Activated CD4-positive, alpha-beta T cell treated with anti-CD3 and anti-CD28 coated beads, Interleukin-2, amount 50 U/mL, for 16 hours (primary cell): ENCODE data around the gene TRIML2.
A peak's percentile ranks its signal among the peaks of the same experiment; 100 is the strongest.

Source experiments
- DNase-seq: peaks from one replicate; pipeline ENCODE4 v3.0.0-alpha.2; 2020

TRIML2 gene, protein sequence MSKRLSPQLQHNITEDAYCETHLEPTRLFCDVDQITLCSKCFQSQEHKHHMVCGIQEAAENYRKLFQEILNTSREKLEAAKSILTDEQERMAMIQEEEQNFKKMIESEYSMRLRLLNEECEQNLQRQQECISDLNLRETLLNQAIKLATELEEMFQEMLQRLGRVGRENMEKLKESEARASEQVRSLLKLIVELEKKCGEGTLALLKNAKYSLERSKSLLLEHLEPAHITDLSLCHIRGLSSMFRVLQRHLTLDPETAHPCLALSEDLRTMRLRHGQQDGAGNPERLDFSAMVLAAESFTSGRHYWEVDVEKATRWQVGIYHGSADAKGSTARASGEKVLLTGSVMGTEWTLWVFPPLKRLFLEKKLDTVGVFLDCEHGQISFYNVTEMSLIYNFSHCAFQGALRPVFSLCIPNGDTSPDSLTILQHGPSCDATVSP

DNA sequence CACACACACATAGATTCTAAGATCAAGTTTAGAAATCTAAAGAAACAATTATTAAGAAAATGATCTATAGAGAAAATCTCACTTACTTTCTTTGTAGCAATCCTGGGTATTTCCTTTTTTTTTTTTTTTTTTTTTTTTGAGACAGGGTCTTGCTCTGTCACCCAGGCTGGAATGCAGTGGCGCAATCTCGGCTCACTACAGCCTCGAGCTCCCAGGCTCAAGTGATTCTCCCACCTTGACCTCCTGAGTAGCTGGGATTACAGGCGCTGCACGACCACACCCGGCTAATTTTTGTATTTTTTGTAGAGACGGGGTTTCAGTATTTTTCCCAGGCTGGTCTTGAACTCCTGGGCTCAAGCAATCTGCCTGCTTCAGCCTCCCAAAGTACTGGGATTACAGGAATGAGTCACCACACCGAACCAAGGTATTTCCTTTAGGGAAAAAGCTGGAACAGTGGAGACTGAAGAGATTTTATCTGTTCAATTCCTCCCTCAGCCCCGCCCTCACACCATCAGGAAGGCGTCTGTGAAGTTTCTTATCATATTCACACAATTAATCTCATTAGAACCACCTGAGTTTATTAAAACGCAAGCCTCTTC lies at the start of gene TRIML2:
TRIML2 (minus strand) TSS at position 447 of the 599 bp plus-strand sequence. CDS start 4,235 bp downstream, outside the sequence.
- no peak for DNase-seq

DNA sequence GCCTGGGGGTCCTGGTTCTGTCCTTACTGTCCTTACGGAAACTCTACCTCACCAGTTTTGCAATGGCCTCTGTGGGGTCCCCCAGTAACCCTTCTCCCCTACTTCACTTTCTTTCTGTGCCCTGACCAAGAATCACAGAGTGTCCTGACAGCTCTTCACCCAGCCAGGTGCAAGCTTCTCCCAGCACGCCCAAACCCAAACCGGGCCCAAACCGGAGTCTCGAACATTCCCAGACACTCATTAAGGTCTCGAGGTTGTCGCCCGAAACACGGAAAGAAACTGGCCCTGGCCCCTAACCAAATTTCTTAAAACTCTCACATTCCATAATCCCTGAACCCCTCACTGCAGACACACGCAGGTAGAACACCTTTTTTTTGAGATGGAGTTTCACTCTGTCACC lies 48.9 kb upstream of the TRIML2 start:
- no peak for DNase-seq

DNA sequence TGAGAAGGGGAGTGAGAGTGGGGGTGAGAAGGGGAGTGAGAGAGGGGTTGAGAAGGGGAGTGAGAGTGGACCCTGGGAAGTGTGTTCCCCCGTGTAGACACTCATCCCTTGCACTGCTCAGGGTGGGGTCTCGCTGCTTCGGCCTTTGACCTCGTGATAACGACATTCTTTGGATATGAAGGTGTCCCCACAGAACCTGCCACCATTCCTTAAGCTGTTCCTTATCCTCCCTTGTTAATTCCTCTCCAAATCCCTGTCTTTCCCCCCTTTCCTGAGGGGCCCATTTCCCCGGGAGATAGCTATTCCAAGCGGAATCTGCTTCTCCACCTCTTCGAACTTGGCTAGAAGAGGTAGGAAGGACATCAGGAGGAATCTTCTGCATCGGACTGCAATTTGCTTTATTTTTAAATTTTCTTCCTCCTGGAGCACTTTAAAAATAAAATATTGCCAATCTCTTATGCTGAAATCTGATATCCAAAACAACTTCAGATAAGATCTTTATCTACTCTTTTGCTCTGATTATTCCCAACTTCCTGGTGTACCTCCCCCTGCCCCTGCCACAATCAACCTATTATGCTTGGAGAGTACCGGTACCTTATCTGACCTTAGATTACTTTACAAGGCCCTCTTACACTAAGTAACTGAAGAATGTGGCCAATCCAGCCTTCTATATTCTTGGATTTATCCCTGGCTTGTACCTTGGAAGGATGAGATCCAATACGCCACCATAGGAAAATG lies 45.4 kb upstream of the TRIML2 start:
- DNase-seq = no peak

DNA sequence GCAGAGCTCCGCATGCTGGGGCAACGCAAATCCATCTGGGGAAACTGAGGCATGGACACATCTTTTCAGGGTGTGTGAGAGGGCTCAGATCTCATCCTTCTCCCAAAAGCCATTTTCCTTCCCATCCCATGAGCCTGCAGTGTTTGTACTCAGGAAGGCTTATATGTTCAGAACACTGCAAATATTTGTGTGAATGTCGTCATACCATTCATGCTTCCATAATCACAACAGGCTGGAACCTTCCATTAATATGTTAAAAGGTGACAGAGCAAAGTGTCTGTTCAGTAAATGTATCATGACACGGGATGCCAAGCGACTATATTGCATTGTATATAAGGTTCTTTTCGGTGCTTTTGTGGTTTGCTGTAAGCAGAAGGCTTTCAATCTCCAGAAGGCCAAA lies 38.4 kb upstream of the TRIML2 start:
- DNase-seq = no peak

DNA sequence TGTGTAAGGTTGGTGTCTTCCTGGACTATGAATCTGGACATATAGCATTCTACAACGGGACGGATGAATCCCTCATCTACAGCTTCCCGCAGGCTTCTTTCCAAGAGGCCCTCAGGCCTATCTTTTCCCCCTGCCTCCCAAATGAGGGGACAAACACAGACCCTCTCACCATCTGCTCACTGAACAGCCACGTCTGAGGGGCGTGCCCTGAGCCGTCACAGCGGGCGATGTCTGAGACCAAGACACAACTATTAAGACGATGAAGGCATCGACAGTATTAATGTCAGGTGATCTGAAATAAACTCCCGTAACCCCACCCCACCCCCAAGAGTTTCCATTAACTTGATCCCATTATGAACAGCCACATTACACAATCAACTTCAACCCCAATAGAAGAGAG lies 37.8 kb upstream of the TRIML2 start:
- DNase-seq = no peak

DNA sequence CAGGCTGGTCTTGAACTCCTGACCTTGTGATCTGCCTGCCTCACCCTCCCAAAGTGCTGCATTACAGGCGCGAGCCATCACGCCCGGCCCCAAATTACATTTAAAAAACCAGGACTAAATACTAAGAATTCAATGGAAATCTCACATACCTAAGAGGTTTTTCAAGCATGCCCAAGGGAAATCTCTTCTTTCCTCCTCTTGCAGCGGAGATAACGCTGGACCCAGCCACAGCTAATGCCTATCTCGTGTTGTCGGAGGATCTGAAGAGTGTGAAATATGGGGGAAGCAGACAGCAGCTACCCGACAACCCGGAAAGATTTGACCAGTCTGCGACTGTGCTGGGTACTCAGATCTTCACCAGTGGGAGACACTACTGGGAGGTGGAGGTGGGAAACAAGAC lies 37.2 kb upstream of the TRIML2 start:
- DNase-seq = no peak

DNA sequence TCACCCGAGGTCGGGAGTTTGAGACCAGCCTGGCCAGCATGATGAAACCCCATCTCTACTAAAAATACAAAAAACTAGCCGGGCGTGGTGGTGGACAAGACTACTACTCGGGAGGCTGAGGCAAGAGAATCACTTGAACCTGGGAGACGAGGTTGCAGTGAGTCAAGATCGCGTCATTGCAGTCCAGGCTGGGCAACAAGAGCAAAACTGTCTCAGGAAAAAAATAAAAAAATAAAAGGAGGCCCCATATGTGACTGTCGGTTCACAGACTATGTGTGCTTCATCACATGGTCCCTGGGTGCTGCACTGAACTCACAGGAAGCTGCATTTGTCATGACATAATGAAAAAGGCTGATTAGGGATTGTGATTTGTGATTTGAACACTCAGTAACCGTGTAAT lies 36.2 kb upstream of the TRIML2 start:
- no peak for DNase-seq

DNA sequence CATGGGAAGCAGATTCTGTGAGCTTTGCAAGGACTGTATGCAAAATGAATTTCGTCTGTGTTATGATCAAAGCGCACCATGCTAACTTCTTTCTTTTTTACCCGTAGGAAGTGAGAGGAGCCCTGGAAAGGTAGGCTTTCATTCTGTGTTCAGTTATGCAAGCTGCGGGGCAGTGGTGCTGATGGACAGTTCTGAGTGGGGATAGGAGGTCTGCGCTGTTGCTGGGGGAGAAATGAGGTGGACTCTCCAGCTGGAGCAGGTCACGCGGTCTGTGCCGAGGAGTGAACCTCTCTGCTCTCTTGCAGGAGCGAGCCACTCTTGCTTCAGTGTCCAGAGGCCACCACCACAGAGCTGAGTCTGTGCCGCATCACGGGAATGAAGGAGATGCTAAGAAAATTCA lies 34.3 kb upstream of the TRIML2 start:
- DNase-seq = no peak

DNA sequence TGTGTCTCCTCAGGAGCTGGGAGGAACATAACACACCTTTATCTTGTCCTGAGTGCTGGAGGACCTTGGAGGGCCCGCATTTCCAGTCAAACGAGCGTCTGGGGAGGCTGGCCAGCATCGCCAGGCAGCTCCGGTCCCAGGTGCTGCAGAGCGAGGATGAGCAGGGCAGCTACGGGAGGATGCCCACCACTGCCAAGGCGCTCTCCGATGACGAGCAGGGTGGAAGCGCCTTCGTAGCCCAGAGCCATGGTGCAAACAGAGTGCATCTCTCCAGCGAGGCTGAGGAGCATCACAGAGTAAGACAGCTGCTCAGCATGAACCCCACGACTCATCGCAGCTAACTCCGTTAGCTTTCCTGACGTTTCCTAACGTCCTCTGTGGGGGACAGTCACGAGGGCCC lies 30.3 kb upstream of the TRIML2 start:
- DNase-seq = no peak

DNA sequence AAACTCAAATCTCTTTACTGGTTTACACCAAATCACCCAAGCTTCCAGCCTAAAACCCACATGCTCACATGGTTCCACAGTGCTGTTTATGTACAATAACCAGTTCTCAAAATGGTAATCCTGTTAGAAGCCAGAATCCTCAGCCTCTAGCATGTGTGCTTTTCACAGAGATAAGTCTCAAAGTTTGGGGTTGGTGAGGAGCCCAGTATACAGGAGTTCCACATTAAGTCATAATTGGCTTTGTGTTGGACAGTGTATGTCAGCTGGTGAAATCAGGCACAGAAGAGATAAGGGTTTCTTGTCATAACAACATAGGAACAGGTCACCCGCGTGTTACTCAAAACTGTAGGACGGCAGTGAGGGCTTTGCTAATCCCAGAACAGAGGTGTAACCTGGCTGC lies 29.7 kb upstream of the TRIML2 start, which contains the start of gene TRIML1:
TRIML1 (plus strand) TSS at position 301 of the 400 bp plus-strand sequence. CDS start 118 bp downstream, outside the sequence.
- DNase-seq = no peak

DNA sequence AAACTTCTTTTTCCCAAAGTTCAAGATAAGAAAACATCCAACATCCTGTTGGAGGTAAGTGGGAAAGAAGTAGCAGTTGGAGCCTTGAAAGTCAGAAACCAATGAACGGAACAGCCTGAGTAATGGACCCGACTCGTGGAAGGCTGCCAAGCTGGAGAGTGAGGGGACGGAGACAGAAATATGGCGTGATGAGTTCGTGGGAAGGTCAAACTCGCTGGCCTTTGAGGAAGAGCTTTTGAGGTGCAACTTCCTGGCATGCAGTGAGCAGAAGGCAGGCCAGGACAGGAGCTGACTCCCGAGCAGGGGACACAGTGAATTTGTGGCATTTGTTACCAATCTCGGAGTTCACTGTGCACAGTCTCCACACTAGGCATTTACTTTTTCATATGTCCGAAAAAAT lies 28.8 kb upstream of the TRIML2 start:
- DNase-seq = no peak

DNA sequence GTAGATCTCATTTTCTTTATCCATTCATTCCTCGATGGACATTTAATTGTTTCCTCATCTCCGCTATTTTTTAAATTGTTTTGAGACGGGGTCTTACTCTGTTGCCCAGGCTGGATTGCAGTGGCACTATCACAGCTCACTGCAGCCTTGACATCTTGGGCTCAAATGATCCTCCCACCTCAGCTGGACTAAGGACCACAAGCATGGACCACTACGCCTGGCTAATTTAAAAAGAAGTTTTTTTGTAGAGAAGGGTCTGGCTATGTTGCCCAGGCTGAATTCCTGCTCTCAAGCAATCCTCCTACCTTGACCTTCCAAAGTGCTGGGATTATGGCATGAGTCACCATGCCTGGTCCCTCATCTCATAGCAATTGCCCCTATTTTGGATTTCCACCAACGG lies 22.8 kb upstream of the TRIML2 start:
- no peak for DNase-seq

DNA sequence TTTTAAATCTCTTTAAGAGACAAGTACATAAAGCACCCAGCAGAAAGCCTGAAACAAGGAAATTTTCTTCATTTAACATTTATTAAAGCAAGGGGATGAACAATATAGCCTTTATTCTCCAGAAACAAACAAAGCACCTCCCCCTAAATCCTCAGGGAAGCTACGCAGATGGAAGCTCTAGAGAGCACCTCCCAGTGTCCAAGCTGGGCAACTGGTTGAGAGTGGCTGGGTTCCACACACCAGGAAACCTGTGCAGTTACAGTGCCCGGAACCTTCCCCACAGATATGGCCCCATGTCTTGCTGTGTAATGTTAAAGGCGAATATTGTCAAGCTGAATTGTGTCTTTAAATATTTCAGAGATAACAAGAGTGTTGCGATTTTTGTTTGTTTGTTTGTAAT lies 21.0 kb upstream of the TRIML2 start:
- no peak for DNase-seq

DNA sequence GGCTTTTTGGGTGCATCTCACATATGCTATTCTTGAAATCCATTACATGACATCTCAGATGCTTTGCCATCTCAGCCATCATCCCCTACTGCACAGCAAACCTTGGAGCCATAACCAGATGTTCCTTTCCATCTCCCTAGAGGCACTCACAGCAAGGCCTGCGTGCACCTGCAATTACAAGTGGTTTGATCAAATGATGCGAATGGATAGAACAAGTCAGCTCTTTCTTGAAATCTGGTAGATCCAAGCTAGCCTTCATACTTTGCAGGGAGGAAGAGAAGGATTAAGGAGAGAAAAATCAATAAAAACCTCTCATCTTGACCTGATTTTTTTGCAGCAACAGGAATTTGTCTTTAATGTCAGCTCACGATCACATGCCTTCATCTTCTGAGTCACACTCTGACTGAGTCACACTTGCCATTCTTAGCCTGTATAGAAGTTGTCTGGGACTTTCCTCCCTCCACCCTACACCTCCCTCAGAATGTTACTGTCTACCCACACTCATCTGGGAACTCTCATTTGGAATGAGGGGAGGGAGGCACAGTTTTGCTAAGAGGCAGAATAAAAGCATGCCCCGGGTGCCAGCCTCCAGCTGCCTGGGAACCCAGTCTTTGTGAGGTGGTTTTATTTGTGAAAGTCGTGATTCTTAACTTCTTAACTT lies 17.9 kb upstream of the TRIML2 start:
- peak; percentile 2 for DNase-seq

DNA sequence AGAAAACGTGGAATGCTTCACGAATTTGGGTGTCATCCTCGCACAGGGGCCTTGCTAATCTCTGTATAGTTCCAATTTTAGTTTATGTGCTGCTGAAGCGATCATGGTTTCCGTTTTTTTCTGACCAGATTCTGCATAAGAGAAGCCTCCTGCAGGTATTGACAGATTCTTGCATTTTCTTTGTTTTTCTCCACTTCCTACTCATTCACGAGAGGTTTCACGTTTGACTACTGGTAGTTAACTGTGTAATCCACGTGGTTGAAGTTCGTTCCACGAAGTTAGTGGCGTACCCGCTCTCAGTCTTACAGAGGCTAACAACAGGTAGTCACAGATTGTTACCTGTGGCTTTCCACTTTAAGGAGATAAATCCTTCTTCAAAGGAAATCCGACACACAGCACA lies 12.1 kb upstream of the TRIML2 start:
- DNase-seq = no peak

DNA sequence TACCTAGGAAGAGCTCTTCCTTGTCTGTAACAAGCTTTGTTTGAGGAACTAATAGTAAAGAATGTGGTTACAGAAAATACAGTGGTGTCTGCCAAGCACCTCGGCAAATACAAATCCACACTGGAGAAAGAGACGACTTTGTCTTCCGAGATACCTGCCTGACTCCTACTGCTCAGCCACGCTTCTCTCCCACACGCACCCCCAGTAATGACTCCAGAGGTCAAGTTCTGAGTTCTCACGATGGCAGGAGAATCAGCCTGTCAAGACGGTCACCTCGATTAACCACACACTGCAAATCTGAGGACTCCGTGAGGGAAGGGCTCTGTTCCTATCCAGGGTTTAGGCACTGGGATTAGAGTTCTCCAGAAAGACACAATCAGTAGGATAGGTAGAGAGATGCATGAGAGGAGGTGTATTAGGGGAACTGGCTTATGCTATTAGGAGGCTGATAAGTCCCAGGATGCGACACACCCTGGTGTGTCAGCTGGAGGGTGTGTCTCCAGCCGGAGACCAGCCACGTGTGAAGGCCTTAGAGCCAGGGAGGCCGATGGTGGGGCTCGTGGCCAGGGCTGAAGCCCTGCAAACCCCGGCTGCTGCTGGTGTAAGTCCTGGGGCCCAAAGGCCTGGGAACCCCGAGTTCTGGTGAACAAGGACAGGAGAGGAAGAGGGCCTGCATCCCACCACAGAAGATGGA lies 8.4 kb upstream of the TRIML2 start:
- DNase-seq = no peak

DNA sequence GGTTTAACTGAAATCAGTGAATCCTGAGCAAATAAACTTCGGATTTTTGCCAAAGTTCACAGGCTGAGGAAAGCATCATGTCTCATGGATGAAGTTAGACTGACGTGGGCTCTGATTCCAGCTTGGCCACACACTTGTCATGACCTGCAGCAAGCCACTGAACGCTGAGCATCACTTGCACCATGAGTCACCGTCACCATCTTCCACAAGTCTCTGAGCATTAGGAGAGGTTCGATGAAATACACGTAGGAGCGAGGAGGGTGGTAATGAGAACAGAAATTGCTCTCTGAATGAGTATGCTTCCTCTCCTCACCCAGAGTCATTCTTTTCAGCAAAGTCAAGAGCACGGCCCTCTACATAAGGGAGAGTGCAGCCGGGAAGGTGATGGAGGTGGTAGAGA lies 3.8 kb upstream of the TRIML2 start:
- DNase-seq = no peak

DNA sequence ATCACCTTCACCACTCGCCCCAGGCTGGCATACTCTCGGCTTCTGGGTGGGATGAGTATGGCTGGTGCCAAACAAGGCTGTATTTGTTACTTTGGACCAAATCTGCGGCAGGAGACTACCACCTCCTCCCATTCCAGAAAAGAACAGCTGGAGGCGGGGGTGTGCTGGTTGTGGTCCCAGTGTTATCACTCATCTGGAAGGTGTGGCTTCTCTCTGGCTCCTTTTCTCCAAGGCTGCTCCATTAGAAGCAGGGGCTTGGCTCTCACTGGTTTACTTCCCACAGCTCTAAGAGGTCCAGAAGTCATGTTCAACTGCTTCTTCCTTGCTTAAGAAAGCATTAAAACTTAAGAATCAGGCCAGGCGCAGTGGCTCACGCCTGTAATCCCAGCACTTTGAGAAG lies 2.6 kb upstream of the TRIML2 start:
- no peak for DNase-seq

DNA sequence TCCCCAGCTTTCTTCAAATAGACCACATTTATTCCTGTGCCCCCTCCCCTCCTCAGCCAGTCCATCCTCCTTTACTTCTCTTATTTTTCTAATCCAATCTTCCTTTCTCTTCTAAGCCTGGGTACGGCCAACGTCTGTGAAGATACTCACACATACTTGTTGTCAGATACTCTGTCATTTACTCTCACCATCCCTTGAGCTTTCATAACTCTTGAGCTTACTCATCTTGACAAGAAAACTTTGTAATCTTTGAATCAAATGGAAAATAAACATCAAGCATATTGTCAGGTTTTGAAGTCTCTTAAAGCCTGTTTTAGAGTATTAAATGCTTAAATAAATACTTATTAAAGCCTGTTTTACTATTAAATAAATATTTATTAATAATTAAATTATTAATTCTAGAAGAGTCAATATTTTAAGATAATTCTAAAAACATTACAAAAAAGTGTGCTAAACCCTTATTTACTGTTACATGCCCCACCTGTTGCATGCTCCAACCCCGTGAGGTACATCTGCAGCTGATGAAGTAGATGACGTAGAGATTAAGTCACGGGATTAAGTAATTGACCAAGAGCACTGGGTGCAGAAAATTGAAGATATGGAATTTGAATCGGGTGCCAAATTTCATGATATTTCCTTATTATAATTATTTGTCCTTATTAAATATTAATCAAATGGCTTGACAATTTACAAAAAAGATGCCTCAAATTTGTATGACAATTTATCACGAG lies 1.5 kb upstream of the TRIML2 start:
- no peak for DNase-seq

DNA sequence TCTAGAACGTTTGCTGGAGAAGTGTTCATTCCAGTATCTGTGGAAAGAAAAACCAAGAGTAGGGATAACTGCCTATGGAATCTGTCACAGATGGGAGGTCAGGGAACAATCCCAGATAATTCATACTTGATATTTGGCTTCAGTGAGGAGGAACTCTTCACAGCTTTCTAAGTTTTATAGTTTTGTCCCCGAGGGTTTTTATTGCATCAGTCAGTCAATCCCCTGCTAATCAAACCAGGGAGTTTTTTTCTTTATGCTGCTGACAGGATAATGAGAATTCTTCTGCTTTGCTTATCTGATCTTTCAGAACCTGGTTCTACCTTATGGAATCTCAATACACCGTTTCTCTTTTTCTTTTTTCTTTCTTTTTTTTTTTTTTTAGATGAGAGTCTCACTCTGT lies 633 bp upstream of the TRIML2 start:
- no peak for DNase-seq

DNA sequence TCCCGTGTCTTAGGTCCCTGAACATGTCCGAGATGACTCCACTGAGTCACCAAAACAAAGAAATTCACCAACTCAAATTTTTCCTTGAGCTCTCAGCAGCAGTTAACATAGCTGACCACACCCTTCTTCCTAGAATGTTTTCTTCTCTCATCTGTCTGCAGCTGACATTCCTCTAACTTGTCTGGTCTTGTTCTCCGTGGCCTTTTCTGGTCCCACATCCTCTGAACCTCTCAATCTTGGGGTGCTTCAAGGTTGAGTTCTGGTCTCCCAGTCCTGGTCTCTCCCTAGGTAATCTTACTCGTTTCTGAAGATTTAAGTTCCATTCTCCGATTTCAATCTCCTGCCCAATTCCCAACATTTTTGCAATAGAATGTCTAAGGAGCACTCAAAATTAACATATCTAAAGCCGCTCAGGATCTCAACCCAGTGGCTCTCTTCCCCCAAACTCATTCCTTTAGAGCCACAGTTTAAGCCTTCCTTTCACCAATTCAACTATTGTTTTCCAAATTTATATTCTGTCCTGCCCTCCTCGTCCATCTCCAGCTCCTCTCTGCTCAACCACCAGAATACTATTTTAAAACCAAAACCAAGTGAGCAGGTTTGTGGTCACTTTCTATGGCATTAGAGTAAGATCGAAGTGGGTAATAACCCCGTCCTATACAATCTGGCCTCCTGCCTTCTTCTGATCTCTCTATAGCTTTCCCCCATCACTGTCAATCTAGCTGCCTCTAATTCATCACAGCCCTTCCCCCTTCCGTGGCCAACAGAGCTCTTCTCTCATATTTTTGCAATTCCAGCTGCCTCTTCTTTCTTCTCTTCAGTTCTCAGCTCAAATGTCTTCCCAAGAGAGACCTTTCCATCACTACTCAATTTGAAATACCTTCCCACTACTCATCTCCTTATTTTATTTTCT lies 1.2 kb downstream of the TRIML2 start:
- no peak for DNase-seq
